GM10847 (cell line): ENCODE measurements around the gene ISY1.

Source experiments
- POLR2A ChIP-seq: IDR thresholded peaks from 2 replicates; pipeline ENCODE4 v1.6.1; 2011; ENCODE audit not compliant: insufficient read length; ENCODE audit errors: extremely low read depth

The ISY1 gene

DNA sequence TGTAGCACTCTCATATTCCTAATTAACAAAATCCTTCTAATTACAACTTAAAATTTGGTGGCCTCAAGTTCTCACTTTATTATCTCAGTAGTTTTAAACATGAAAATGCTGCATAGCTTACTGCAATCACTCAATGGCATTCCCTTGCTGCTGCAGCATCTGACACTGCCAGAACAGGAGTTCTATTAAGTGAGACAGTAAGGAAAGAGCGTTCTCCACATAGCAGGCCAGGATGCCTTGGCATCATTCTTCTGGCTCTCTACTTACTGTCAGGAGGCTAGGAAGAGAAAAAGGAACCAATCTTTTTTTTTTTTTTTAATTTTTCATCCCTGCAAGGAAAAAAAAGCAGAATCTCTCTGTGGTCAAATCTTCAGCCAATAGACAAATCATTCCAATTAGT is 19.6 kb upstream of the ISY1 start:
- TF ChIP-seq POLR2A = no peak

DNA sequence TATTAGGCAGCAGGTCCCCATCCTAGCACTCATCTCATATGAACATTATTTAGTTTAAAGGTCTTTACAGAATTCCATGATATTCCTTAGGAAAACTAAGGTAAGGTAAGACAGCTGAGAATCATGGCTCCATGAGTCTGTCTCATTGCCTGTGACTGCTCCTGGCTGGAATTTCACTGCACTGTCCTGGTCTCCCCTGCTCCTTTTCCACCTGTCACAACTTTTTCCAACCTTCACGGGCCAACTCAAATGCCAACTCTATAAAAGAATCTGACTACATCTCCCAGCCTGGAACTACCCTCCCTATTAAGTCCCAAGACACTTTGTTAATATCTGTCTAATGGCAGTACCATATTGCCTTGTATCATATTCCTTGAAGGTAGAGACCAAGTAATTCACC is 15.2 kb upstream of the ISY1 start:
- TF ChIP-seq POLR2A = no peak

DNA sequence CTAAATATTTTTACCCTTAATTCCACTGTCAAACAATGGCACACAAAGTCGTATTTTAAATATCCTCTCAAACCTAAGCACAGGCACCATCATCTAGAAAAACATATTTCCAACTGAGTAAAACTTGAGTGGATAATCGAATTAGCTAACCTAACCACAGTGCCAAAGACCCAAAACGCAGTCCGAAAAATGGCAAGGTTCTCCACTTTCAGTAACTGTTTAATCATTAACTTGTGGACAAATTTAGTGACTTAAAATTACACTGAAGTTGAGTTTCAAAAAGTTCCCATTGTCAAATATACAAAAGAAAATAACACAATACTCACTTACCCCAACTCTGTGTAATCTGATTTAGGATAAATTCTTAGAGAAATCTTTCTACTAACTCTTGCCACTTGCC is 12.9 kb upstream of the ISY1 start:
- no peak for TF ChIP-seq POLR2A

DNA sequence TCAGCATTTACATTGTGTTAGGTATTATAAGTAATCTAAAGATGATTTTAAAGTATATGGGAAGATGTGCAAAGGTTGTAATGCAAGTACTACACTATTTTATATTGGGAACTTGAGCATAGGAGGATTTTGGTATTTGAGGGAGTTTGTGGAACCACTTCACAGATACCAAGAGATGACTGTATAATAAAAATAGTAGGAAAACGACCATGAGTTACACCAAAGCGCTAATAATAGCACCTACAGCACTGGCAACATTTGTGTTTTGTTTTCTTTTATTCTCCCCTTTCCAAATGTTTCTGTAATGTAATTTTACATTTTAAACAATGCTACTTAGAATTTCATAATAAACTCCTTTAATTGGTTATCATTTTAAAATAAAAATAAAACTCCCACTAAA is 12.3 kb upstream of the ISY1 start:
- no peak for TF ChIP-seq POLR2A

DNA sequence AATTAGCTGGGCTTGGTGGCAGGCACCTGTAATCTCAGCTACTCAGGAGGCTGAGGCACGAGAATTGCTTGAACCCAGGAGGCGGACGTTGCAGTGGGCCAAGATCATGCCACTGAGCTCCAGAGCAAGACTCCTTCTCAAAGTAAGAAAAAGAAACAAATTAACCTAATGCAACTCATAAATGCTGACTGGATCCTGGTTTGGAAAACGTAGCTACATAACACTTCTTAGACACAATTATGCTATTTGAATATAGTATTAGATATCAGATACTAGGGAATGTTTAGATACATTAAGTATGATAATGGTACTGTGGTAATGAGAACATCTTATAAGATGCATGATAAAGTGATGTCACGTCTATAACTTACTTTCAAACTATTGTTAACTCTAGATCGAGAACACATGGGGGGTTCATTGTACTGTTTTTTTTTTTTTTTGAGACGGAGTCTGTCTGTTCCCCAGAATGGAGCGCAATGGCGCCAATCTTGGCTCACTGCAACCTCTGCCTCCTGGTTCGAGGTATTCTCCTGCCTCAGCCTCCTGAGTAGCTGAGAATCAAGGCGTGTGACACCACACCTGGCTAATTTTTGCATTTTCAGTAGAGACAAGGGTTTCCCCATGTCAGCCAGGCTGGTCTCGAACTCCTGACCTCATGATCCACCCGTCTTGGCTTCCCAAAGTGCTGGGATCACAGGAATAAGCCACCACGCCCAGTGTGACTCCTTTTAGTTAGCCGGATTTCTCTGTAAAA is 5.9 kb upstream of the ISY1 start:
- no peak for TF ChIP-seq POLR2A

DNA sequence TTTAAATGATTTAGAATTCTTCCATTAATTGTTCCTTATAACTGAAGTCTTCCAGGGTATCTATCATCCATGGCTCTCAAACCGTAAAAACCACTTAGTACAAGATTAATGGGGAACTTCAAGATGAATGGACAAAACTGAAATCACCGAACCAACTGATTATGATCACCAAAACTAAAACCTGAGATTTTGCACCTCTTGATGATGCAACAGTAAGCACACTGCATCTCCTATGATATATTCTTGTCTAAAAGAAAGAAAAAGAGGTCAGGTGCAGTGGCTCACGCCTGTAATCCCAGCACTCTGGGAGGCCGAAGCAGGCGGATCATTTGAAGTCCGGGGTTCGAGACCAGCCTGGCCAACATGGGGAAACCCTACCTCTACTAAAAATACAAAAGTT is 3.6 kb upstream of the ISY1 start:
- TF ChIP-seq POLR2A = no peak

DNA sequence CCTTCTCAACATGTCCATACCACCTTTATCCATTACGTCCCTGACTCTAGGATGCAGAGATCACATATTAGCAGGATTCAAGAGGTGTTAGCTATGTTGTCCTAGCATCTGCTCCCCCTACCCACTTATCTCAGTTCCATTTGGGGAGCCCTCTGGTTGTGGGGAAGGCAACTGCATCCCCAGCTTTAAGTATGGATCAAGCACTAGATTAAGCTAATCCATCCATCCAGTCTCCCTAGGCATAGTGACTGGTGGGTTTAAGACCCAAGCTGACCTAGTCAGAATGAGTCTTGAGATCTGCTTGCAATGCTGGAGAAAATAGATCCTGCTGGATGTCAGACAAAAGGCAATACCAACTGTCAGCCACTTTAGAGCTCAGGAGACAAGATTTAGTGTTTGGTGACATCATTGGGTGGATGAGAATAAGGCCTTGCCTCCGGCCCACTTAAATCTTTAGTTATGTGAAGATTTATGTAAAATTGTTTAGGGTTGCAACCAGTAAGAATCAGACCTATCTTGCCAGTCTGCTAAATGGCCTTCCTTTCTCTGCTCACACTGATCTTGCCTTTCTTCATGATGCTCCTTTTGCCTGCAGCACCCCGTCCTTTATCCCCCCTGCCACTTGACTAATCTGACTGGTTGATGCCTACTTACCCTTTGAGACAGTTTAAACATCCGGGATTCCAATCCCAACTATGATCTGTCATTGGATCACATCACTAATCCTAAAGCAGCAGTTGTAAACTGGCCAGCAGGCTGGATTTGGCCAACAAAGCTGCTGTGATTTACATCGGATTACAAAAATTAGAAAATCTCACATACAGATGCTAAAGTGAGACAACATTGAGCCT is 2.1 kb upstream of the ISY1 start:
- TF ChIP-seq POLR2A = no peak

DNA sequence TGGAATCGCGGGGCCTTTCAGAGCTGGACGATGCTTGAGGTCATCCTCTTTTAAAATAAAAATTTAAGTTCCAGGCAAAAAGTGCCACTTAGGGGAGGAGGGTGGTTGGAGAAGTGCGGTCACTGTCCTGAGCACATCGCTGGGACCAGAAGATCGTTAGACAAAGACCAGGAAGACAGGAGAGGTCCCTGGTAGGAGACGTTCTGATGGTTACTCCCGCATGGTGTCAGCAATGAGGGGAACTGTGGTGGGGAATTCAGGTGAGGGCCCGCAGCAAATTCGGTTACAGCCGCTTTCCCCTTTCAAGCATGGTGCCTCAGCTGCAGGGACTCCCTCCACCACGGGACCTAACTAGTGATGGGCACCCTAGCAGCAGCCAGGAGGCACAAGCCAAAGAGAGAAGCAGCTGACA is 1.0 kb upstream of the ISY1 start:
- no peak for TF ChIP-seq POLR2A

DNA sequence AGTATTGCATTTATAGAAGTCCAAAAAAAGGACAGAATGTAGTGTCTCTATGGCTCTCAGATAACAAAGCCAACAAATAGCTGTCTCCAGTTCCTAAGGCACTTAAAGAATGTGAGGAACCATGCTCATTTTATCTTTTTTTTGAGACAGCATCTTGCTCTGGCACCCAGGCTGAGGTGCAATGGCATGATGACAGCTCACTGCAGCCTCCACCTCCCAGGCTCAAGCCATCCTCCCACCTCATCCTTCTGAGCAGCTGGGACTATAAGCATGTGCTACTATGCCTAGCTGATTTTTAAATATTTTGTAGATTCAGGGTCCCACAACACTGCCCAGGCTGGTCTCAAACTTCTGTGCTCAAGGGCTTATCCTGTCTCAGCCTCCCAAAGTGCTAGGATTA is 16.1 kb downstream of the ISY1 start:
- no peak for TF ChIP-seq POLR2A

DNA sequence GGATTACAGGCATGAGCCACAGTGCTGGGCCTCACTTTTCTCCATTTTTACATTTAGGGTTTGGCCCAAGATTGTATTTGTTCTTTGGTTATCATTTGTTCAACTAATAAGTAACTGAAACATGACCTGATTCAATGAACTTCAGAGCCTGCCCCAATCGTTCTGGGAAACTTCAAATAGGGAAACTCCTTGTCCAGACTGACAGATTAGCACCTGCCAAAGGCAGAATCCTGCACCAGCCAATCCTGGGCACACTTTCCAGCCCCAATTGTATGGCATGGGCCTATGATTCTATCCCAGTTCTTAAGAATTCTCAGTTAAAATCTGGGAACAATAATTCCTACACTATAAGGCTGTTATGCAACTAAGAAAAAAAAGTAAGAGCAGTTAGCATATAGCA is 21.0 kb downstream of the ISY1 start:
- TF ChIP-seq POLR2A = no peak

DNA sequence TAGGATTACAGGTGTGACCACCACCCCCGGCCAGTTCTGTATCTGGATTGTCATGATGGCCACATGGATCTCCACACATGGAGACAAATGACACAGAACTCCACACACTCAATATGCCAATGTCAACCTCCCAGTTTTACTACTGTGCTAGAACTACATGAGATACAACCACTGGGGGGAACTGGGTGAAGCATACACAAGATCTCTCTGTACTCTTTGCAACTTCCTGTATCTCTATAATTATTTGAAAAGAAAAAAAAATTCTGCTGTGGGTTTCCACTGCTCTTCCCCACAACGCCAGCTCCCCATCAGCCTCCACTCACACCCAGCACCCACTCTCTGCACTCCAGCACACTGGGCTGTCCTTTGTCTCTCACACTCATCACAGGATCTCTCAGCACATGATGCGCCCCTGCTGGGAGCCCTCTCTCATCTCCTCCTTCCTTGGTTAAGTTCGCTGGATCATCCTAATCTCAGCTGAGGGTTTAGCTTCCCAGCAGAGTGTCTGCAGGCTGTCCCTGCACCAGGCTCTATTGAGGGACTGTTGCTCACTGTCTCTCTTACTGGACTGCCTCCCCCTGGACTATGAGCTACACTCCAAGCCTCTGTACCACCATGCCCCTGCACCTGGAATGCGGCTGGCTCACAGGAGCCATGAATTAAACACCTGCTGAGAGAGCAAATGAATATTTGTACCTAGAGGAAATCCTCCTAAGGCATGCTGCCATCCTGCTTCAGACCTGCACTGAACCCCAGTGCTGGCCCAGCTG is 28.6 kb downstream of the ISY1 start:
- TF ChIP-seq POLR2A = no peak

DNA sequence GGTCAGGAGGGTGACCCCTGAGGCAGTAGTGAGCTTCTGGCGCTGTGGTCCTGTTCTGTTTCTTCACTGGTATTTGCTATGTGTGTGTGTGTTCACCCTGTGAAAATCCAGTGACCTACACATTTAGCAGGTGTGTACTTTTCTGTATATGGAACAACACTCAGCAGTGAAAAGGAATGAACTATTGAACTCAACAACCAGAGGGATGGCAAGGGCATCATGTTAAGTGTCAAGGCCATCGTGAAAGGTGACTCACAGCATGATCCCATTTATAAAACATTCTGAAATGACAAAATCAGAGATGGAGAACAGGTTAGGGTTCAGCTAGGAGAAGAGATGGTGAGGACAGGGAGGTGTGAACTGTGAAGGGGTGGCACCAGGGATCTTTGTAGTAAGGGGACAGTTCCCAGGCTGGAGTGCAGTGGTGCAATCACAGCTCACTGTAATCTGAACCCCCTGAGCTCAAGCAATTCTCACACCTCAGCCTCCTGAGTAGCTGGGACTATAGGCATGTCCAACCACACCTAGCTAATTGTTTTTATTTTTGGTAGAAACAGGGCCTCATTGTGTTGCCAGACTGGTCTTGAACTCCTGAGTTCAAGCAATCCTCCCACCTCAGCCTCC is 29.3 kb downstream of the ISY1 start:
- TF ChIP-seq POLR2A = no peak

DNA sequence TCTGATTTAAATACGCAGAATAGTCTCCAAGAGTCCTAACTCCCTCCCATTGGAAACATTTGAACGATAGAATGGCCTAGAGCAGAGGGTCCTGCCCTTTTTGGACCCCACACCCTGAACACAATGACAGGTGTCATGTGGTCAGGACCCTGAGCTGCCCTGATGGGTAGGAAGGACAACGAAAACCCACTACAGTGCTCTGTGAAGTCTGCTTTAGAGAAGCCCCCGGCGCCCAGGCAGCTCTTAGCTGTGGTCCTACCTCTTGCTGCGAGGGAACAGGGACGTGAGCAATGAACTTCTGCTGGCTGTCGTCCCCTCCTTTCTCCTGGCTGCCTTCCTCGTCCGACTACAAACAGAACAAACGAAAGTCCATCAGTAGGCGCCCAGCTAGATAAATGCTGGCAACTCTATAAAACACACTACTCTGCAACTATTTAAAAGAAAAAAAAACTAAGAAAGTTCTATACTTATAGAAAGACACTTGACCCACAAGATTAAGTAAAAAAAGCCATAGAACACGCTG is 30.5 kb downstream of the ISY1 start:
- TF ChIP-seq POLR2A = no peak

DNA sequence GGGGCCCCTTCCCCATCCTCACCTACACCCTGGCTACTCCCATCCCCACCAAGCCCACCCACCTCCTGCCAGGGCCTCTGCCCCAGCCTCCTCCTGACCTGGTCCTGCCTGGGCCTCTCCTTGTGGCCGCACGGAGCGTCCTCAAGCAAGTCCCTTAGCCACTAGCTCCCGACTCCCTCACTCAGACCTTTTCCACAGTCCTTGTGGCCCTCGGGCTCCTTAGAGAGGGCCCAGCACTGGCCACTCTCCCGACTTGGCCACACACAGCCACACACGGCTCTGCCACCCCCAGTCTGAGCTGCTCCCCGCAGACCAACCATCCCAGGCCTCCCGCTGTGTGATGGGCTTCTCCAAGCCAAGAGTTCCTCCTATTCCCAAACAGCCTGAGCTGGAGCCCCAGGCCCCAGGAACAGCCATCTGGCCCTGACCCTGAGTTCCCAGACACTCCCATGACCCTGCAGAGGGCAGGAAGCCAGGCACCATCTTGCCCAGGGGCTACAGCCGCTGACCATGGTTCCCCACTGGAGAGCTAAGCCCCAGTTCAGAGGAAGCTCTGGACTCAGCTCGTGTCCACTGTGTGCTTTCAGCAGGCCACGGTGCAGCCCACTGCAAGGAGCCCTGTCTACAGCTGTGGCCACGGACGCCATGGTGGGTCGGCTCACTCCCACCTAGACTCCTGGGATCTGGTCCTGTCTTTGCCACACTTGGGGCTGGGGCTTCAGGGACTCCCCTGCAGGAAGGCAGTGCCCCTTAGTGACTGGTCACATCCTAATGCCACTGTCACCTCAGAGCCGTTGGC is 32.3 kb downstream of the ISY1 start:
- TF ChIP-seq POLR2A = no peak
